T-cell (primary cell): ENCODE results near the gene GALNT9. TPM values are rescaled to one million over a fixed set of nuclear protein-coding genes. Genes with fewer than 3 reads are reported as not detected.
"Not testable (repeated sequence)": the region's sequence is repeated elsewhere in the genome, so short reads cannot be mapped to it uniquely, and the experiment has no call there.

Experiments used
- ATAC-seq, 4 experiments: fragments of 200-7000 bp in 3 of 4; fragments of 150-1000 bp in 1 of 4; cut with Tn5 transposase; replicated peaks in 1 of 4; 1 replicate in 3 of 4; 2 replicates in 1 of 4; pipeline ENCODE4 v1.10.0; 2021; ENCODE audit warnings: moderate library complexity in 3 of 4, mild to moderate bottlenecking in 2 of 4, moderate number of reproducible peaks in 1 of 4
- CTCF ChIA-PET, 2 donors: fragments of 300-600 bp; sonication (Branson Sonifier 250); formaldehyde crosslinking; loops; one replicate each; lab custom pipeline; 2022; ENCODE audit warnings: antibody characterized with exemption in 2 of 2; lab: Charles Lee
- POLR2A ChIA-PET, 2 donors: fragments of 300-600 bp; sonication (Branson Sonifier 250); formaldehyde crosslinking; loops; one replicate each; lab custom pipeline; 2022; ENCODE audit warnings: antibody characterized with exemption in 2 of 2; lab: Charles Lee
- DNase-seq, 35 experiments: peaks; one replicate each; pipeline versions ENCODE4 v3.0.0 to v3.0.0-alpha.2; 2013 to 2023
- H3K27ac ChIP-seq: one replicate; pipeline ENCODE4 v1.5.1; 2013; ENCODE audit warnings: low read length
- H3K27me3 ChIP-seq, 2 experiments: replicated peaks in 1 of 2; 1 replicate in 1 of 2; 2 replicates in 1 of 2; pipeline versions ENCODE4 v1.6.1 to v1.7.0; 2013; ENCODE audit warnings: low read length in 1 of 2, mixed read lengths in 1 of 2; ENCODE audit not compliant: control insufficient read depth in 2 of 2, insufficient read depth in 2 of 2; ENCODE audit errors: extremely low read depth in 1 of 2
- H3K36me3 ChIP-seq, 2 donors: 1 replicate in 1 of 2; 2 replicates in 1 of 2; pipeline versions ENCODE4 v1.6.1 to v1.7.0; 2013; ENCODE audit warnings: low read length in 1 of 2; ENCODE audit not compliant: control insufficient read depth in 2 of 2, insufficient read depth in 1 of 2; ENCODE audit errors: extremely low read depth in 1 of 2
- H3K4me1 ChIP-seq, 2 experiments: 1 replicate in 1 of 2; 2 replicates in 1 of 2; pipeline versions ENCODE4 v1.6.1 to v1.7.0; 2013; ENCODE audit warnings: low read length in 2 of 2, mixed read lengths in 1 of 2; ENCODE audit not compliant: insufficient read depth in 2 of 2, control insufficient read depth in 1 of 2; ENCODE audit errors: extremely low read depth in 1 of 2
- H3K4me3 ChIP-seq, 2 donors: 1 replicate in 1 of 2; 2 replicates in 1 of 2; pipeline versions ENCODE4 v1.5.1 to v1.7.0; 2013; ENCODE audit warnings: mild to moderate bottlenecking in 2 of 2, low read length in 1 of 2, moderate library complexity in 1 of 2; ENCODE audit not compliant: control insufficient read depth in 1 of 2; ENCODE audit errors: extremely low read depth in 1 of 2
- H3K9me3 ChIP-seq: 2 replicates; pipeline ENCODE4 v1.7.0; 2013
- H3K27ac Mint-ChIP-seq, 2 donors: one replicate each; pipeline ENCODE4 v1.8.0; 2020 to 2021; ENCODE audit warnings: mild to moderate bottlenecking in 2 of 2, mixed read lengths in 2 of 2
- H3K27me3 Mint-ChIP-seq, 2 donors: one replicate each; pipeline ENCODE4 v1.8.0; 2021 to 2022; ENCODE audit warnings: mixed read lengths in 2 of 2
- H3K36me3 Mint-ChIP-seq: one replicate; pipeline ENCODE4 v1.8.0; 2021; ENCODE audit warnings: mixed read lengths
- H3K4me1 Mint-ChIP-seq, 3 donors: one replicate each; pipeline ENCODE4 v1.8.0; 2020 to 2022; ENCODE audit warnings: mixed read lengths in 3 of 3, mild to moderate bottlenecking in 1 of 3
- H3K4me3 Mint-ChIP-seq, 3 donors: one replicate each; pipeline ENCODE4 v1.8.0; 2020 to 2022; ENCODE audit warnings: mild to moderate bottlenecking in 3 of 3, mixed read lengths in 3 of 3, moderate library complexity in 3 of 3
- H3K9me3 Mint-ChIP-seq, 3 donors: one replicate each; pipeline ENCODE4 v1.8.0; 2020 to 2022; ENCODE audit warnings: mixed read lengths in 3 of 3
- whole genome bisulfite sequencing: methylation state at CpG from one replicate; pipeline ENCODE4 v1.1.5; 2013; ENCODE audit warnings: missing lambda C conversion rate; ENCODE audit not compliant: insufficient coverage; 5-methylcytosine and 5-hydroxymethylcytosine counted together
- total RNA-seq, 35 experiments: library from RNA in 6 of 35; stranded (reverse) in 6 of 35; fragments of 120-200 nt in 1 of 35; gene quantifications; one replicate each; pipeline versions ENCODE4 v1.2.1 to v1.2.4 and lab custom pipeline; 2013 to 2026

GALNT9 gene
- total RNA-seq, 5 donors from 2014 or later (not counting 1 experiment from before 2014, with no cell fraction given), result 0.72 TPM; not detected in 4

GRCh38 chr12:132358241-132359225, 29.1 kb upstream of the GALNT9 start:
- H3K27me3 ChIP-seq, result peaks cover 0 to 35% of the 10 kb centered on the region in 2 experiments
- POLR2A ChIA-PET, H3K27me3 Mint-ChIP-seq, ATAC-seq, DNase-seq, H3K27ac Mint-ChIP-seq, H3K9me3 ChIP-seq, H3K27ac ChIP-seq, H3K4me3 ChIP-seq, H3K4me1 Mint-ChIP-seq, CTCF ChIA-PET, H3K4me3 Mint-ChIP-seq, H3K36me3 ChIP-seq, H3K36me3 Mint-ChIP-seq, H3K4me1 ChIP-seq, H3K9me3 Mint-ChIP-seq: not testable (repeated sequence)
- 95% methylated on average over 31 of the region's 57 CpGs for WGBS

GRCh38 chr12:132357623-132358186, 28.3 kb upstream of the GALNT9 start:
- peaks cover 0 to 43% of the 10 kb centered on the region in 2 experiments for H3K27me3 ChIP-seq
- no peaks in the 10 kb centered on the region for H3K4me1 Mint-ChIP-seq
- H3K4me1 ChIP-seq, result no peaks in the 10 kb centered on the region
- no peaks in the 10 kb centered on the region for H3K36me3 Mint-ChIP-seq
- H3K36me3 ChIP-seq, result no peaks in the 10 kb centered on the region
- whole genome bisulfite sequencing, result 92% methylated on average over 19 of the region's 25 CpGs
- no peak overlapping the region for H3K4me3 Mint-ChIP-seq
- H3K9me3 ChIP-seq, result no peaks in the 10 kb centered on the region
- H3K27ac Mint-ChIP-seq, result no peak overlapping the region
- CTCF ChIA-PET, result no interaction called here
- ATAC-seq (no peak), DNase-seq (no peak)
- no peak overlapping the region for H3K4me3 ChIP-seq
- no peak overlapping the region for H3K27ac ChIP-seq
- POLR2A ChIA-PET, result no interaction called here
- no peaks in the 10 kb centered on the region for H3K9me3 Mint-ChIP-seq
- peaks cover 0 to 3% of the 10 kb centered on the region in 2 donors for H3K27me3 Mint-ChIP-seq

- Histone ChIP-seq H3K36me3 (no peaks in the 10 kb centered on the region), H3K9me3 (no peaks in the 10 kb centered on the region), H3K27me3 (peaks cover 0 to 50% of the 10 kb centered on the region in 2 experiments), H3K4me1 (no peaks in the 10 kb centered on the region), H3K27ac (no peak overlapping the region), H3K4me3 (no peak overlapping the region)
- ChIA-PET POLR2A (no interaction called here), CTCF (no interaction called here)
- no peak for DNase-seq
- Mint-ChIP-seq H3K27me3 (peaks cover 0 to 6% of the 10 kb centered on the region in 2 donors), H3K4me3 (no peak overlapping the region), H3K4me1 (no peaks in the 10 kb centered on the region), H3K9me3 (no peaks in the 10 kb centered on the region), H3K27ac (no peak overlapping the region), H3K36me3 (no peaks in the 10 kb centered on the region)
- WGBS, result 51% methylated on average over 28 of the region's 37 CpGs
- no peak for ATAC-seq
These were observed 27.6 kb upstream of the GALNT9 start for GRCh38 chr12:132356691-132357622.

- H3K9me3 Mint-ChIP-seq, result no peaks in the 10 kb centered on the region
- Histone ChIP-seq H3K27me3 (peaks cover 0 to 59% of the 10 kb centered on the region in 2 experiments), H3K4me3 (no peak overlapping the region), H3K27ac (no peak overlapping the region), H3K4me1 (no peaks in the 10 kb centered on the region), H3K36me3 (no peaks in the 10 kb centered on the region), H3K9me3 (no peaks in the 10 kb centered on the region)
- no peak overlapping the region for H3K27ac Mint-ChIP-seq
- peaks cover 0 to 6% of the 10 kb centered on the region in 2 donors for H3K27me3 Mint-ChIP-seq
- ChIA-PET CTCF (no interaction called here), POLR2A (no interaction called here)
- ATAC-seq (no peak), DNase-seq (no peak)
- no peak overlapping the region for H3K4me3 Mint-ChIP-seq
- WGBS, result 70% methylated on average over 26 of the region's 31 CpGs
- no peaks in the 10 kb centered on the region for H3K4me1 Mint-ChIP-seq
- no peaks in the 10 kb centered on the region for H3K36me3 Mint-ChIP-seq
These were observed 26.6 kb upstream of the GALNT9 start for GRCh38 chr12:132355742-132356681.

- Mint-ChIP-seq H3K27ac (no peak overlapping the region), H3K36me3 (no peaks in the 10 kb centered on the region), H3K9me3 (no peaks in the 10 kb centered on the region), H3K4me1 (no peaks in the 10 kb centered on the region), H3K4me3 (no peak overlapping the region), H3K27me3 (peaks cover 0 to 6% of the 10 kb centered on the region in 2 donors)
- ATAC-seq (no peak), DNase-seq (no peak)
- H3K27ac ChIP-seq, result no peak overlapping the region
- peaks cover 0 to 59% of the 10 kb centered on the region in 2 experiments for H3K27me3 ChIP-seq
- no peaks in the 10 kb centered on the region for H3K36me3 ChIP-seq
- POLR2A ChIA-PET, result no interaction called here
- no peaks in the 10 kb centered on the region for H3K9me3 ChIP-seq
- CTCF ChIA-PET, result no interaction called here
- WGBS, result 82% methylated on average over 17 of the region's 34 CpGs
- no peak overlapping the region for H3K4me3 ChIP-seq
- no peaks in the 10 kb centered on the region for H3K4me1 ChIP-seq
These were observed 25.7 kb upstream of the GALNT9 start for GRCh38 chr12:132354982-132355680.
